Effector memory CD4-positive, alpha-beta T cell (primary cell): ENCODE measurements around the gene VSIG2.

Source experiments
- DNase-seq, 3 donors: peaks; one replicate each; pipeline ENCODE4 v3.0.0-alpha.2; 2020
- H3K27ac ChIP-seq: 2 replicates; pipeline ENCODE4 v1.7.0; 2013; ENCODE audit warnings: mild to moderate bottlenecking, low read length, moderate library complexity; ENCODE audit not compliant: insufficient read depth, poor library complexity, severe bottlenecking
- H3K27me3 ChIP-seq: replicated peaks from 2 replicates; pipeline ENCODE4 v1.7.0; 2013; ENCODE audit warnings: mild to moderate bottlenecking, low read length; ENCODE audit not compliant: insufficient read depth, control insufficient read depth, poor library complexity, severe bottlenecking
- H3K36me3 ChIP-seq: 2 replicates; pipeline ENCODE4 v1.7.0; 2013; ENCODE audit warnings: mild to moderate bottlenecking, low read length, moderate library complexity; ENCODE audit not compliant: control insufficient read depth, insufficient read depth
- H3K4me1 ChIP-seq: 2 replicates; pipeline ENCODE4 v1.7.0; 2013; ENCODE audit warnings: low read length, mild to moderate bottlenecking; ENCODE audit not compliant: control insufficient read depth, insufficient read depth, poor library complexity, severe bottlenecking
- H3K4me3 ChIP-seq: 2 replicates; pipeline ENCODE4 v1.7.0; 2013; ENCODE audit warnings: low read length, low read depth, mild to moderate bottlenecking; ENCODE audit not compliant: insufficient read depth, poor library complexity, severe bottlenecking
- H3K9me3 ChIP-seq: 2 replicates; pipeline ENCODE4 v1.7.0; 2013; ENCODE audit warnings: mild to moderate bottlenecking, low read length, moderate library complexity; ENCODE audit not compliant: control insufficient read depth

VSIG2 gene

GRCh38 chr11:124739479-124740276, 12.4 kb downstream of the VSIG2 start, which contains the start of gene NRGN:
NRGN (plus strand) TSS chr11:124739942; CDS start chr11:124740085, 143 bp downstream.
- H3K4me1 ChIP-seq = peaks cover 10% of the 10 kb centered on the region
- no peaks in the 10 kb centered on the region for H3K27me3 ChIP-seq
- no peak within 1 kb of the TSS for H3K27ac ChIP-seq
- peak within 1 kb of the TSS; percentile 69 for H3K4me3 ChIP-seq
- H3K36me3 ChIP-seq = no peaks in the 10 kb centered on the region
- no peaks in the 10 kb centered on the region for H3K9me3 ChIP-seq
- peak; percentile 65 to 76 (median 71) for DNase-seq

GRCh38 chr11:124738713-124739478, 13.2 kb downstream of the VSIG2 start:
- no peaks in the 10 kb centered on the region for H3K27me3 ChIP-seq
- H3K27ac ChIP-seq = no peak overlapping the region
- peaks cover 10% of the 10 kb centered on the region for H3K4me1 ChIP-seq
- no peaks in the 10 kb centered on the region for H3K36me3 ChIP-seq
- H3K4me3 ChIP-seq = peak overlapping the region; percentile 69
- no peaks in the 10 kb centered on the region for H3K9me3 ChIP-seq
- no peak for DNase-seq

DNA sequence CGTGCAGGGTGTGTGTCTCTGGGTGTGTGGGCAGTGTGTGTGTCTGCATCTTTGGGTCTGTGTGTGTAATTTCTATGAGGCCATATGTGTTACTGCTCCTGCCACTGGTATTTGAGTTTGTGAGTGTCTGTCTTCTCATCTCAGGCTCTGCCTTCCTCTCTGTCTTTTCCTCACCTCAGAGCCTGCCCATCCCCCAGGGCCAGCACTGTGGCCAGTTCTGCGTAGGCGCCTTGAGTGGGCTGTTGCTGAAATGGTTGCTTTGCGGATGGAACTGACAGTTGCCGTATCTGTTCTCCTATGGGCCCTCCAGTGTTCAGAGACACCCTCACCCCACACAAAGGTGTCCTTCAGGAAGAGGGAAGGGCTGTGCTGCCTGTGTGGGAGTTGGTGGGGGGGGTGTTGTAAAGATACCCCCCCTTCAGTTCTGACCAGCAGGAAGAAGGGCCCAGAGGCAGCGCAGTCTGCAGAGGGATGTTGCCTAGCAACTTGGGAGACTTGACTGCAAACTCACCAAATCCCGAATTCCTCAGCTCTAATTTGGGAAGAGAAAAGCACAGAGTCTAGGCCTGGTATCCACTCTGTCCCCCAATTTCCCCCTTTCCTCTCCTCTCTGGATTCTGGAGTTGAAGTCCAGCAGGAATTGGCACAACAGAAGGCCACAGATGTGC, 14.3 kb downstream of the VSIG2 start:
- no peaks in the 10 kb centered on the region for H3K27me3 ChIP-seq
- H3K27ac ChIP-seq = no peak overlapping the region
- peaks cover 10% of the 10 kb centered on the region for H3K4me1 ChIP-seq
- H3K36me3 ChIP-seq = no peaks in the 10 kb centered on the region
- no peak overlapping the region for H3K4me3 ChIP-seq
- no peaks in the 10 kb centered on the region for H3K9me3 ChIP-seq
- no peak for DNase-seq

DNA sequence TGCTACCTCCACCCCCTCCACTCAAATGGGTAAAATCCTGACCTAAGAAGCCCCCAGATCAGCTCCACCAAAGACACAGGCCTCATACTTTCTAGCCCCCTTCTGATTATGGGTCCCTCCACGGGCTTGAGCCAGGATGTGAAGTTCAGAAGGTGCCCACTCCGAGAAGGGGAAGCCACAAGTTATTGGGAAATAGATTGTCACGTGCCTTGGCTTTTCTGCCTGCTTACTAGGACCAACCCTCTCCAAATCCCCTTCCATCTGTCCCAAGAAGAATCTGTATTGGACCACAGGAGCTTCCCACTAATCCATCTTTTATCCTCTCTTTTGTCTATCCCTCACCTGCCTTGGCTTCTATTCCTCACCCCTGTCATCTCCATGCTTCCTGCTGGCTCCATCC, 15.3 kb downstream of the VSIG2 start:
- DNase-seq = no peak
- peaks cover 10% of the 10 kb centered on the region for H3K4me1 ChIP-seq
- no peak overlapping the region for H3K4me3 ChIP-seq
- H3K27ac ChIP-seq = no peak overlapping the region
- no peaks in the 10 kb centered on the region for H3K9me3 ChIP-seq
- H3K36me3 ChIP-seq = no peaks in the 10 kb centered on the region
- H3K27me3 ChIP-seq = no peaks in the 10 kb centered on the region

GRCh38 chr11:124732230-124732629, 19.8 kb downstream of the VSIG2 start:
- H3K4me3 ChIP-seq = no peak overlapping the region
- H3K27me3 ChIP-seq = no peaks in the 10 kb centered on the region
- H3K27ac ChIP-seq = no peak overlapping the region
- H3K36me3 ChIP-seq = no peaks in the 10 kb centered on the region
- no peak for DNase-seq
- H3K4me1 ChIP-seq = no peaks in the 10 kb centered on the region
- H3K9me3 ChIP-seq = no peaks in the 10 kb centered on the region

- Histone ChIP-seq H3K9me3 (no peaks in the 10 kb centered on the region), H3K27me3 (no peaks in the 10 kb centered on the region), H3K4me3 (no peak overlapping the region), H3K36me3 (no peaks in the 10 kb centered on the region), H3K27ac (no peak overlapping the region), H3K4me1 (no peaks in the 10 kb centered on the region)
- DNase-seq = no peak
These were observed 22.5 kb downstream of the VSIG2 start for GRCh38 chr11:124729571-124729970.

DNA sequence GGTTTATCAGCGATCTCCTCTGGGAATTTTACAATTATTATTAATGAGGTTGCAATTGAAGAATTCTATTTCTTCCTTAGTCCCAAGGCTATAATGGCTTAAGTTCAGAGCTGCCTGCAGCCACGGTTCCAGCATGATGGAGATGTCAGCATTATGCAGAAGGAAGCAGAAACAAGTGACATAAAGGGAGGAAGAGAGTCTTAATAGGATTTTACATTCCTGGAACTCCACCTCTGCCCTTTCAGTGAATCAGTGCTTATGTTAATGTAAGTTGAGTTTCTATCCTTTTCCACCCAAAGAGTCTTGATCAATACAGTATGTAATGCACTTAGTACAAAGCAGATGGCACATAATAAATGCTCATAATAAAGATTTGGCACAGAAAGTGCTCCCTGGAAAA, 23.9 kb downstream of the VSIG2 start:
- Histone ChIP-seq H3K36me3 (no peaks in the 10 kb centered on the region), H3K27me3 (no peaks in the 10 kb centered on the region), H3K4me1 (no peaks in the 10 kb centered on the region), H3K27ac (no peak overlapping the region), H3K9me3 (no peaks in the 10 kb centered on the region), H3K4me3 (no peak overlapping the region)
- no peak for DNase-seq

DNA sequence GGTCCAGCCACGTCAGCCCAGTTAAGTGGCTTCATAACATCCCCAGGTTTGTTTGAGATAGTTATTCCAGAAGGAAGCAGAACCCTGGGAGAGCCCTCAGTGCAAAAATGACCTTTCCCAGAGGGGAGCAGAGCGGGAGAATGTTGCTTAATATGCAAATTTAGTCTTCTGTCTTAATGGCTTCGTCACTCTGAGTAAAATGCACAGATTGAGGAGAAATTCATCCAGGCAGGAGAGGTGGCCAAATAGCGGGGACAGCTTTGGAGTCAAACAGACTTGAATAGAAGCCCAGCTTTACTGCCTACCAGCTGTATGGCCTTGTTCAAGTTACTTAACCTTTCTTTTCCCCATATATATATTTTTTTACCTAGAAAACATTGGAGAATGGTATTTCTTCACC, 24.6 kb downstream of the VSIG2 start:
- DNase-seq = no peak
- H3K27ac ChIP-seq = no peak overlapping the region
- H3K4me1 ChIP-seq = no peaks in the 10 kb centered on the region
- no peaks in the 10 kb centered on the region for H3K36me3 ChIP-seq
- H3K27me3 ChIP-seq = no peaks in the 10 kb centered on the region
- H3K9me3 ChIP-seq = no peaks in the 10 kb centered on the region
- no peak overlapping the region for H3K4me3 ChIP-seq

- H3K4me3 ChIP-seq = no peak overlapping the region
- no peaks in the 10 kb centered on the region for H3K27me3 ChIP-seq
- no peaks in the 10 kb centered on the region for H3K36me3 ChIP-seq
- no peaks in the 10 kb centered on the region for H3K4me1 ChIP-seq
- H3K27ac ChIP-seq = no peak overlapping the region
- H3K9me3 ChIP-seq = no peaks in the 10 kb centered on the region
- no peak for DNase-seq
These were observed 26.3 kb downstream of the VSIG2 start for GRCh38 chr11:124725719-124726105.
